HG02610 (cell line): ENCODE results near the gene CORO6.

Experiments used
- ATAC-seq: cut with Tn5 transposase; IDR thresholded peaks from one replicate; pipeline ENCODE4 v1.9.1; 2021; ENCODE audit warnings: mild to moderate bottlenecking, moderate library complexity; ENCODE audit not compliant: unreplicated experiment

The CORO6 gene

DNA sequence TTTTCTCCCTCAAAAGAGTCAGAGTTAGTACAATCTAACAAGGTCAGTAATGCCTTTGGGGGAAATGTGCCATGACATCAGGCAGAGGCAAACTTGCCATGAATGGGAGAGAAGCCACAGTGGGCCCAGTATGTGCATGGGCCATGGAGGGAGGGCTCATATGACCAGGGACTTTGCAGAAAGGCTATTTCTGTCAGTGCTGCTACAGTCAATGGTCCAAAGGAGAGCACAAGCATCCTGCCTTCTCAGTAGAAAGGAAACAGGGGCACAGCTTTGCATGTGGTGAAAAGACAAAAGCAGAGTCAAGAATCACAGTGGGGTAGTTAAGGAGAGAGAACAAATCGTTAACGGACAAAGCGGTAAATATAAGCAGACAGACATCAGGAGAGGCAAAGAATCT, 11.2 kb upstream of the CORO6 start:
- no peak for ATAC-seq

GRCh38 chr17:29630630-29631193, 8.0 kb upstream of the CORO6 start:
- ATAC-seq = no peak

GRCh38 chr17:29629839-29630238, 7.1 kb upstream of the CORO6 start:
- ATAC-seq = no peak

DNA sequence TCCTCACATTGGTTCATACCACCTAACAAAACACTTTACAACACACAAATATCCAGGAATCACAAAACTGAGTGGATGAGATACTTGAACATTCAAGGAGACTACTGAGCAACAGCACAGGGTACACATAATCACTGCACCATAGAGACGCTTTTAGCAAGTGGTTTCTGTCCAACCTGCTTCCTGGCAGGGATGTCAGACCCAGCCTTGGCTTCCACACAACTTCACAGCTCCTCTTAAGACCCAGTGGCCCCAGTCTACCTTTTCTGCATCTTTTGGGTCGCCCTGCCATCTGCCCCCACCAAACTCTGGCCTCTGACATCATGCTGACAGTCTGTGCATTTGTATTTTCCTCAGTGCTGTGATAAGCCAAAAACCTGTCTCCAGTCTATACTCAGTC, 5.9 kb upstream of the CORO6 start:
- no peak for ATAC-seq

DNA sequence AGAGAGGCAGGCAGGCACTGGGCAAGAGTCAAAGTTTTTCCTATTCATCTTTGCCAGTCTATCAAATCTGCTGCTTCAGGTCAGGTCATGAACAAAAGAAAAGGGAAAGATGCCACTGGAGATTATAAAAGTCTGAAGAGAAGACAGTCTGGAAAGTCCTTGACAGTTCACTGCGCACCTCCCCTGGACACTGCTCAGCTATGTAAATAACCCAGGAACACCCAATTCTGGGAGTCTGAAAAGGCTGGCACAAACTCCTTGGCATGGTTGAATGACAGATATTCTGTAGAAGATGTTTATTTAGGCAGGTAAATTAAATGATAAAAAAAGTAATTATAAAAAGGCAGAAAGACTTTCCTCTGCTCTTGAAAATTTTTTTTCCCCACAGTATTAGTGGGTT, 5.2 kb upstream of the CORO6 start:
- ATAC-seq = no peak

DNA sequence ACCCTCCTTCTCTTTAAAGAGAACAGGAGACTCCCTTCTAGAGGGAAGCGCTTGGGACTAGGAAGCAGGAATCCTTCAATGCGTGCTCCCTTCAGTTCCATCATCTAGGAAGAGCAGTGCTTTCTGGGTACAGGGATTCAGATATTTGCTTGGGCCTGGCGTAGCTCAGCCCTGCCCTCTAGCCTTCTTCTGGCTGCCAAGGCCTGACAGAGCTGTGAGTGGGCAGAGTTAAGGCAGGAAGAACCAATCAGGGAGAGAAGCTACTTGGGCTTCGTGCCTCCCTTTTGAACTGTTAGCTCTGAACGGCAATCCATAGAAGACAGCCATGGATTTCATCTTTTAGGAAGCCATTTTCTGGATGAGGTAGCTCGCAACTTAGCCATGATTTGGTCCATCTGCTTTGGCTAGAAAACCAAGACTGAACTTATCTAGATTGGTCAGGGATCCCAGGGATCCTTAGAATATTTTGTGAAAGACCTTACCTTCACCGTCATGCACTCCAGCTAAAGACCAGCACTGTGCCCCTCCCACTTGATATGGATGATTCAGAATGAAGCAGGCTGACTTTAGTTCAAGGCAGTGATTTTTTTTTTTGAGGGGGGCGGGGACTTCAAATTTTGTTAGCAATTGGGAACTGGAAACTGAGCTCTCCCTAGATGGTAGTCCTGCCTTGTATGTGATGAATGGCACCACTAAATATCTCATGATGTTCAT, 2.5 kb upstream of the CORO6 start:
- no peak for ATAC-seq

DNA sequence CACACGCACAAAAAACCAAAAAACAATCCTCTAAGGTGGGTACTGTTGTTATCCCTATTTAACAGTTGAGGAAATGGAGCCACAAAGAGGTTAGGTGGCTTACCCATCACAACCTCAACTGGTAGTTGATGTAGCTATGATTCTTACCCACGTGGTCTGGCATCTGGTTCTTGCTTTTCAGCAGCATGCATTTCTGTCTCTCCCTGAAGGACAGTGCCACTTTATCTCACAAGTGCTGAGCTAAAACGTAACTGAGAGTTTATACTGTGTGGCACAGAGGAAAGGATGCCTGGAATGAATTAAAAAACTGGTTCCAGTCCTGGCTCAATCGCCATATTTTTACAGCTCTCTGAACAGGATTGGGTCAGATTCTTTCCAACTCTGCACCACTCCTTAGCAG, 1.9 kb upstream of the CORO6 start:
- no peak for ATAC-seq

DNA sequence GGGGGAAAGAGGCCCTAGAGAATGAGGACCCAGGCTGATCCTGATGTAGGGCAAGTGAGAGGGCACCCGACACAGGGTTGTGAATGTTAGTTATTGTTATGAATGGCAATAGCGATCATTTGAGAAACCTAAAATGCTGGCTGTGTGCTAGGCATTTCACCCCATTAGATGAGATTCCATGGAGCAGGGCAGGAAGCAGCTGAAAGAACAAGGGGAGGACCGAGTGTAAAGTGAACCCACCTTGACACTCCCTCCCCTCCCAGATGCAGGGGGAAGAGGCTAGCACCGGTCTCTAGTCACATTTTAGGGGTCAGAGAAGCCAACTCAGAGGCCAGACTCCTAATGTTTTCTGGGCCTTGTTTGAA, 553 bp upstream of the CORO6 start:
- no peak for ATAC-seq

- no peak for ATAC-seq
Observed at GRCh38 chr17:29621751-29622194, 939 bp downstream of the CORO6 start.

- ATAC-seq = no peak
Observed at GRCh38 chr17:29620779-29621500, 1.8 kb downstream of the CORO6 start.

DNA sequence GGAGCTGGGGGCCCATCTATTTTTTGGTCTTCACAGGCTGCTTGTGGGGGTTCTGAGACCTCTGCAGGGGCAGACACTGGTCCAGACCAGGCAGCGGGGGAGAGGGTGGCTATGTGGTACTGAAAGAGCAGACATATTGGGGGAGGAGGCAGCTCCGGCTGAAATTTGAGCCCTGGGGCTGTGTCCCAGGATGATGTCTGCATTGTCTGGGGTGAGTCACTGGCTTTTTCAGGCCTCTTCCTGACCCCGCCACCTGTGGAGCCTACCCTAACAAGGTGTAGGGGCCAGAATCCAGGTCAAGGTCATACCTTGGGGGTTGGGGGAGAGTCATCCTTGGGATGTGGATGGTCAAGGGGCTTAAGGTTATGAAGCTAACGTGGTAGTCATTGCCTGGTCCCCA, 2.4 kb downstream of the CORO6 start:
- no peak for ATAC-seq

DNA sequence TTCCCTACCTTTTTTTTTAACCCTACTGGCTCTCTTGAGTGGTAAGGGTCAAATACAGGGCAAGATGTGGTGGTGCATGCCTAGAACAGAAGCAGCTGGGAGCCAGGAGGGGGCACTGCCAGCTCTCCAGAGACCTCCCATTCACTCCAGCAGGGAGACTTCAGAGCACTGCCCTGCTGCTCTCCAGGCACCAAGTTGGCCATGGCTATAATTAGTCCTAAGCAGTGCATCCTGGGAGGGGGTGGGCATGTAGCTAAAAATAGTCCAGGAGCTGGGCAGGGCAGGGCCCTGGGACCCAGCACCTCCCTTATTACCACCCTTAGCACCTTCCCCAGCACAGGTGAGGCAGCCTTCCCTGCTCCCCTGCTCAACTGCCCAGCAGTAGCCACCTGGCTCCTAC, 3.5 kb downstream of the CORO6 start:
- no peak for ATAC-seq

GRCh38 chr17:29618272-29619065, 4.2 kb downstream of the CORO6 start:
- no peak for ATAC-seq

- no peak for ATAC-seq
Observed at GRCh38 chr17:29617481-29618271, 5.0 kb downstream of the CORO6 start.

DNA sequence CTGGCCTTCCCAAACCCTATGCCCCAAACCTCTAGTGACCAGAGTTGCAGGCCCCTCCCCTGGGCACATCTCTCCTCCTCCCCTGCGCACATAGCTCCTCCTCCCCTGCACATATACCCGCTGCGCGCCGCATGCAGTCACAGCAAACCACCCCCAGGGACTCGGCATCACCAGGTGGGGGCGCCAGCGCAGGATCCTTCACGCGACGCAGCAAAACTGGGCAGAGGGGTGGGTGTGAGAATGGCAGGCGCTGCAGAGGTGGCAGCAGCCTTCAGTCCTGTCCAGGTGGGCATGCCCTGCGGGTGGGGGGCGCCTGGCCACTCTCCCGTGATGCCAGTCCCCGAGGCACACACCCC, 5.6 kb downstream of the CORO6 start:
- peak; percentile 50 for ATAC-seq

- ATAC-seq = no peak
Observed at GRCh38 chr17:29616300-29617048, 6.2 kb downstream of the CORO6 start.

DNA sequence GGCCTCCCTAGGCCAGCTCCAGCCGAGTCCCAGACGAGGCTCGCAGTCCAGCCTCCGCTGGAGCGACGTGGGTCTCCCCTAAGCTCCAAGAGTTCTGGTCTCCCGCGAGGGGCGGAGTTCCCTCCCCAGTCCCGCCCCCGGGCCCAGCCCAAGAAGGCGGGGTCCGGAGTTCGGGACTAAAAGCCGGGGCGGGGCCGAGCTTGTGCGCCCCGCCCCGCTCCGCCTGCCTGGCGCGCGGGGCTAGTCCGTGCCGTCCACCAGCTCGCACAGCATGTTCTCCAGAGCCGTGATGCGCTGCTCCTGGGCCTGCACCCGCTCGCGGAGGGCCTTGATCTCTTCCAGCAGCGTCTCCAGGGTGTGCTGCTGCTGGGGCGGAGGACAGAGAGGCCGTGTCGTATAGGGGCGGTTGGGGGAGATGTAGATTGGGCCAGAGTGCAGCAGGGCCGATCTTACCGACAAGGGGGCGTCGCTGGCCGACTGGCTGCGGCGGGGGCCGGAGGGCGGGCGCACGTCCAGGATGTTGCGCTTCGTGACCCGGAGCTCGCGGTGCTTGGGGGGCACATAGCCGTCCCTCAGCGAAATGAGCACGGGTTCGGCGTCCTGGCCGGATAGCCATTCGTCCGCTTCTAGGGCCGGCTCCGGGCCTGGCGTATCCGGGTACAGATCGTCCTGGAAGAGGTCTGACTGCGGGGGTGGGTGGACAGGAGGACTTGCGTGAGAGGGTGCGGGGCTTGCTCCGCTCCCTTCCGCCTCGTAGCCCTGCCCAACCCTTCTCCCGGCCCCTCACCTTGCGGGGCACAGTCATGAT, 7.0 kb downstream of the CORO6 start:
- peak; percentile 64 for ATAC-seq

GRCh38 chr17:29615048-29615385, 7.7 kb downstream of the CORO6 start:
- ATAC-seq = no peak

- ATAC-seq = no peak
Observed at GRCh38 chr17:29614349-29615047, 8.2 kb downstream of the CORO6 start.
